ENCODE measurements around the gene LRP1B. TPM values are rescaled to one million over a fixed set of nuclear protein-coding genes. Genes with fewer than 3 reads are reported as not detected.

Gene LRP1B
- polyA plus RNA-seq, 2 of the 4 experiments (the other 2 are of a cell fraction), result 0.03 TPM; not detected in 1

DNA sequence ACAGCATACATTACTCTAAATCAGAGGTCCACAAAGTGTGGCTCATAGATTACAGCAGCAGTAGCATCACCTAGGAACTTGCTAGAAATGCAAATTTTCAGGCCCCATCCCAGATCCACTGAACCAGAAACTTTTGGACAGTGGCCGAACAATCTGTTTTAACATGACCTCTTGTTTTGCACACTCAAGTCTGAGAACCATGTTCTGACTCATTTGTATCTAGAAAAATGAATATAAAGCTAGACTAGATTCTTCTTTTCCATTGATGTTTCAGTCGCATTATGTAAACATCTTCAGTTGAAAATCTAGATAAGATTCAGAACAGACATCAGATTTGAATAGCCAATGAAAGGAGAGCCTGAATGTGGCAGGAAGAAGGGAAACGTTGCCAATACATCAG, 608.8 kb downstream of the LRP1B start (continued):
- TF ChIP-seq, protein P1, sequence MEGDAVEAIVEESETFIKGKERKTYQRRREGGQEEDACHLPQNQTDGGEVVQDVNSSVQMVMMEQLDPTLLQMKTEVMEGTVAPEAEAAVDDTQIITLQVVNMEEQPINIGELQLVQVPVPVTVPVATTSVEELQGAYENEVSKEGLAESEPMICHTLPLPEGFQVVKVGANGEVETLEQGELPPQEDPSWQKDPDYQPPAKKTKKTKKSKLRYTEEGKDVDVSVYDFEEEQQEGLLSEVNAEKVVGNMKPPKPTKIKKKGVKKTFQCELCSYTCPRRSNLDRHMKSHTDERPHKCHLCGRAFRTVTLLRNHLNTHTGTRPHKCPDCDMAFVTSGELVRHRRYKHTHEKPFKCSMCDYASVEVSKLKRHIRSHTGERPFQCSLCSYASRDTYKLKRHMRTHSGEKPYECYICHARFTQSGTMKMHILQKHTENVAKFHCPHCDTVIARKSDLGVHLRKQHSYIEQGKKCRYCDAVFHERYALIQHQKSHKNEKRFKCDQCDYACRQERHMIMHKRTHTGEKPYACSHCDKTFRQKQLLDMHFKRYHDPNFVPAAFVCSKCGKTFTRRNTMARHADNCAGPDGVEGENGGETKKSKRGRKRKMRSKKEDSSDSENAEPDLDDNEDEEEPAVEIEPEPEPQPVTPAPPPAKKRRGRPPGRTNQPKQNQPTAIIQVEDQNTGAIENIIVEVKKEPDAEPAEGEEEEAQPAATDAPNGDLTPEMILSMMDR (IDR thresholded peaks at IDR 0.05), result no peak
- TF ChIP-seq RCOR1 (IDR thresholded peaks at IDR 0.05; ENCODE audit: low read depth, low read length) (no peak), HEYL (CRISPR knock-in tag; IDR thresholded peaks at IDR 0.05) (no peak)

DNA sequence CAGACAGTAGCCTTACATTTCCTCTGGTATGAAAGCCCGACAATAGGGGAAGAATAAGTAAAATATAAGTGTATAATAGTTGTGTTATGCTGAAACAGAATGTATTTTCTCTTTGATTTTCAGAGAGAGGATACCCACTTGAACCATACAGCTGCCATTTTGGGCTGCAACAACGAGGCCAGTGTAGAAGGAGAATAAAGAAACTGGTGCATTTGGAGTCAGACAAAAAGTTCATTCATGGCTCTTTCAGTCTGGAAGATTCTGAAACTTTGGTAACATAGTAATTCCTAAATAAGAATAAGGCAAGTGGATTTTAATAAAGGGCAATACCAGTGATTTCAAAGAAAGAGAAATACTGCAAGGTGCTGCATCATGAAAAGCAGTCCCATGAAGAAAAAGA, 610.9 kb downstream of the LRP1B start:
- POLR2A ChIA-PET, result no interaction called here
- WGBS (ENCODE audit: missing lambda C conversion rate), result 65% methylated on average over 2 of the region's 2 CpGs
- Histone ChIP-seq H3K27ac (no peak overlapping the region), H3K4me3 (no peak overlapping the region), H3K4me2 (no peak overlapping the region), H3K9me3 (no peaks in the 10 kb centered on the region), H3K4me1 (peaks cover 14% of the 10 kb centered on the region)
- no peak for ATAC-seq
- no peak for FAIRE-seq
- TF ChIP-seq RNF2 (IDR thresholded peaks at IDR 0.05; ENCODE audit: borderline replicate concordance, low read depth) (no peak), JUN (IDR thresholded peaks at IDR 0.05) (no peak), HOXA7 (CRISPR knock-in tag; IDR thresholded peaks at IDR 0.05) (no peak), RAD21 (conservative IDR thresholded peaks at IDR 0.05 in 1 of 2, IDR thresholded peaks at IDR 0.05 in 1 of 2) (no peak), NPAS2 (CRISPR knock-in tag; IDR thresholded peaks at IDR 0.05; ENCODE audit: borderline replicate concordance) (no peak), SMC3 (IDR thresholded peaks at IDR 0.05) (no peak)
- TF ChIP-seq, protein P2, sequence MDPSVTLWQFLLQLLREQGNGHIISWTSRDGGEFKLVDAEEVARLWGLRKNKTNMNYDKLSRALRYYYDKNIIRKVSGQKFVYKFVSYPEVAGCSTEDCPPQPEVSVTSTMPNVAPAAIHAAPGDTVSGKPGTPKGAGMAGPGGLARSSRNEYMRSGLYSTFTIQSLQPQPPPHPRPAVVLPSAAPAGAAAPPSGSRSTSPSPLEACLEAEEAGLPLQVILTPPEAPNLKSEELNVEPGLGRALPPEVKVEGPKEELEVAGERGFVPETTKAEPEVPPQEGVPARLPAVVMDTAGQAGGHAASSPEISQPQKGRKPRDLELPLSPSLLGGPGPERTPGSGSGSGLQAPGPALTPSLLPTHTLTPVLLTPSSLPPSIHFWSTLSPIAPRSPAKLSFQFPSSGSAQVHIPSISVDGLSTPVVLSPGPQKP (IDR thresholded peaks at IDR 0.05; ENCODE audit: low read depth, low read length), result no peak
- TF ChIP-seq, protein P3, sequence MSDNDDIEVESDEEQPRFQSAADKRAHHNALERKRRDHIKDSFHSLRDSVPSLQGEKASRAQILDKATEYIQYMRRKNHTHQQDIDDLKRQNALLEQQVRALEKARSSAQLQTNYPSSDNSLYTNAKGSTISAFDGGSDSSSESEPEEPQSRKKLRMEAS (IDR thresholded peaks at IDR 0.05), result no peak
- TF ChIP-seq, protein P4, sequence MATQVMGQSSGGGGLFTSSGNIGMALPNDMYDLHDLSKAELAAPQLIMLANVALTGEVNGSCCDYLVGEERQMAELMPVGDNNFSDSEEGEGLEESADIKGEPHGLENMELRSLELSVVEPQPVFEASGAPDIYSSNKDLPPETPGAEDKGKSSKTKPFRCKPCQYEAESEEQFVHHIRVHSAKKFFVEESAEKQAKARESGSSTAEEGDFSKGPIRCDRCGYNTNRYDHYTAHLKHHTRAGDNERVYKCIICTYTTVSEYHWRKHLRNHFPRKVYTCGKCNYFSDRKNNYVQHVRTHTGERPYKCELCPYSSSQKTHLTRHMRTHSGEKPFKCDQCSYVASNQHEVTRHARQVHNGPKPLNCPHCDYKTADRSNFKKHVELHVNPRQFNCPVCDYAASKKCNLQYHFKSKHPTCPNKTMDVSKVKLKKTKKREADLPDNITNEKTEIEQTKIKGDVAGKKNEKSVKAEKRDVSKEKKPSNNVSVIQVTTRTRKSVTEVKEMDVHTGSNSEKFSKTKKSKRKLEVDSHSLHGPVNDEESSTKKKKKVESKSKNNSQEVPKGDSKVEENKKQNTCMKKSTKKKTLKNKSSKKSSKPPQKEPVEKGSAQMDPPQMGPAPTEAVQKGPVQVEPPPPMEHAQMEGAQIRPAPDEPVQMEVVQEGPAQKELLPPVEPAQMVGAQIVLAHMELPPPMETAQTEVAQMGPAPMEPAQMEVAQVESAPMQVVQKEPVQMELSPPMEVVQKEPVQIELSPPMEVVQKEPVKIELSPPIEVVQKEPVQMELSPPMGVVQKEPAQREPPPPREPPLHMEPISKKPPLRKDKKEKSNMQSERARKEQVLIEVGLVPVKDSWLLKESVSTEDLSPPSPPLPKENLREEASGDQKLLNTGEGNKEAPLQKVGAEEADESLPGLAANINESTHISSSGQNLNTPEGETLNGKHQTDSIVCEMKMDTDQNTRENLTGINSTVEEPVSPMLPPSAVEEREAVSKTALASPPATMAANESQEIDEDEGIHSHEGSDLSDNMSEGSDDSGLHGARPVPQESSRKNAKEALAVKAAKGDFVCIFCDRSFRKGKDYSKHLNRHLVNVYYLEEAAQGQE (IDR thresholded peaks at IDR 0.05), result no peak
- no peak for DNase-seq (ENCODE audit: low read depth in 1 of 2, low spot score in 1 of 2)
- CTCF ChIA-PET, result no interaction called here

DNA sequence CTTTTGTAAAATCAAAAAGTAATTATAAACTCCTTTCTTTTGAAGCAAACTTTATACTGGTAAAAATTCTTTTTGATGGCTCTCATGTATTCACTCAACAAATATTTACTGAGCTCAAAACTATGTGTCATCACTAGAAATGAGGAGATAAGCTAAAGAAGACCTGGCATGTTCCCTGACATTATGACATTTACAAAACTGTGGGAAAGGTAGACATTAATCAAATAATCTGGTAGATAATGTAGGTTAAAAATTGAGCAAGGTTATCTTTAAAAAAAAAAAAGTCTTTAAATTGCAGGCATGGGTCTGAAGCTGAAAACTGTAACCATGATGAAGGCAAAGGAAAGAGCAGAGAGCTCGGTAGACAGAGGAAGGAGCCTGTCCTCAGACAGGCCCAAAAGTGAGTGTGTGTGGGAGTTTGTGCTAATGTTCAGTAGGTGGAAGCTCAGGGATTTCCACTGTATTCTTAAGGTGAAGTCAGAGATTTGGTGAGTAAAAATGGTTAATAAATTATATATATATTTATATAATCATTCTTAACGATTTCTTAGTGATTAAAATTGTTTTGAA, 612.9 kb downstream of the LRP1B start:
- H3K4me2 ChIP-seq, result peak overlapping the region; percentile 59
- peak; percentile 69 for TF ChIP-seq GATA3 (IDR thresholded peaks at IDR 0.05; ENCODE audit: borderline replicate concordance)
- TF ChIP-seq EHF (CRISPR knock-in tag; IDR thresholded peaks at IDR 0.05), result no peak
- no peak for TF ChIP-seq KDM5A (IDR thresholded peaks at IDR 0.05)
- no peak for TF ChIP-seq POLR2A (IDR thresholded peaks at IDR 0.05; ENCODE audit: low read length)
- no peak for TF ChIP-seq MAFK (IDR thresholded peaks at IDR 0.05; ENCODE audit: partially characterized antibody)
- no peak for TF ChIP-seq TP53 (CRISPR knock-in tag; IDR thresholded peaks at IDR 0.05)
- no peak for TF ChIP-seq ZNF302 (CRISPR knock-in tag; IDR thresholded peaks at IDR 0.05)
- no peak for TF ChIP-seq ESRRA (IDR thresholded peaks at IDR 0.05; ENCODE audit: borderline replicate concordance, low read length)
- TF ChIP-seq RCOR1 (IDR thresholded peaks at IDR 0.05; ENCODE audit: low read depth, low read length), result no peak
- peak; percentile 9; the same call in 1 of the 3 replicates for TF ChIP-seq SMC3 (IDR thresholded peaks at IDR 0.05)
- TF ChIP-seq RNF2 (IDR thresholded peaks at IDR 0.05; ENCODE audit: borderline replicate concordance, low read depth), result no peak
- TF ChIP-seq JUN (IDR thresholded peaks at IDR 0.05), result no peak
- TF ChIP-seq CEBPB (IDR thresholded peaks at IDR 0.05), result peak; percentile 5 to 49; a peak in 2 of 4 replicates
- no peak for TF ChIP-seq FOSL2 (IDR thresholded peaks at IDR 0.05)
- TF ChIP-seq FOSL2 (CRISPR knock-in tag; IDR thresholded peaks at IDR 0.05), result peak; percentile 21; the same call in 1 of the 2 replicates
- peak; percentile 71 for TF ChIP-seq JUNB (IDR thresholded peaks at IDR 0.05)
- TF ChIP-seq RAD21 (conservative IDR thresholded peaks at IDR 0.05 in 1 of 2, IDR thresholded peaks at IDR 0.05 in 1 of 2), result 0 out of 5 replicates have a peak, but pooled peaks of 1 of the 2 experiments have one; percentile 18
- ChIA-PET CTCF (interaction anchor here (0.6 to 0.8 kb wide), 2 partner anchors 30 to 37 kb away, joined by 3 to 4 read pairs; no protein-coding TSS in a partner anchor), POLR2A (no interaction called here)
- peak overlapping the region; percentile 56 to 59; a peak in 4 of 6 replicates for H3K27ac ChIP-seq
- H3K4me1 ChIP-seq, result peaks cover 14% of the 10 kb centered on the region
- ATAC-seq (peak; percentile 71 to 92; a peak in 5 of 6 replicates), DNase-seq (ENCODE audit: low read depth in 1 of 2, low spot score in 1 of 2) (peak; percentile 1 to 69), FAIRE-seq (no peak)
- WGBS (ENCODE audit: missing lambda C conversion rate), result 16% methylated on average over 2 of the region's 2 CpGs
- no peak overlapping the region for H3K4me3 ChIP-seq
- H3K9me3 ChIP-seq, result no peaks in the 10 kb centered on the region

All from A549 (cell line).